Heart right ventricle (tissue), 16 donors: ENCODE measurements around the gene PNPLA2. TPM values are rescaled to one million over a fixed set of nuclear protein-coding genes. Genes with fewer than 3 reads are reported as not detected.

ENCODE experiments used
- ATAC-seq, 8 donors: fragments of 200-7000 bp; cut with Tn5 transposase; one replicate each; pipeline ENCODE4 v1.9.1; 2020; ENCODE audit warnings: mild to moderate bottlenecking in 8 of 8, moderate library complexity in 8 of 8, moderate number of reproducible peaks in 1 of 8
- DNase-seq, 2 donors: peaks; one replicate each; pipeline ENCODE4 v3.0.0-alpha.2; 2020
- H3K27ac ChIP-seq, 10 donors: fragments of 200-600 bp; sonication (generic) in 2 of 10; one replicate each; pipeline versions ENCODE4 v1.5.0 to v1.8.0; 2020 to 2022; ENCODE audit warnings: mild to moderate bottlenecking in 3 of 10
- H3K27me3 ChIP-seq, 7 donors: fragments of 200-600 bp; one replicate each; pipeline ENCODE4 v1.8.0; 2021 to 2022; ENCODE audit warnings: mild to moderate bottlenecking in 2 of 7
- H3K36me3 ChIP-seq, 9 donors: fragments of 200-600 bp; sonication (generic) in 1 of 9; one replicate each; pipeline versions ENCODE4 v1.5.0 to v1.8.0; 2020 to 2022; ENCODE audit warnings: mild to moderate bottlenecking in 2 of 9
- H3K4me1 ChIP-seq, 9 donors: fragments of 200-600 bp; sonication (generic) in 1 of 9; one replicate each; pipeline versions ENCODE4 v1.5.0 to v1.8.0; 2020 to 2022; ENCODE audit warnings: mild to moderate bottlenecking in 4 of 9
- H3K4me3 ChIP-seq, 10 donors: fragments of 200-600 bp; sonication (generic) in 2 of 10; one replicate each; pipeline versions ENCODE4 v1.5.0 to v1.8.0; 2020 to 2022; ENCODE audit warnings: mild to moderate bottlenecking in 7 of 10, moderate library complexity in 2 of 10
- H3K9me3 ChIP-seq, 11 donors: fragments of 200-600 bp in 10 of 11; sonication (generic) in 2 of 11; one replicate each; pipeline versions ENCODE4 v1.5.0 to v1.8.0; 2013 to 2022; ENCODE audit warnings: mild to moderate bottlenecking in 2 of 11, control low read depth in 1 of 11, moderate library complexity in 1 of 11
- CTCF ChIP-seq, 9 donors: fragments of 200-600 bp; sonication (generic) in 2 of 9; IDR thresholded peaks; one replicate each; pipeline versions ENCODE4 v1.5.0 to v1.8.0; 2021 to 2022; ENCODE audit warnings: antibody characterized with exemption in 9 of 9, mild to moderate bottlenecking in 5 of 9, moderate library complexity in 1 of 9
- WGBS, 2 donors: extraction: QIAGEN DNeasy Blood & Tissue Kit; methylation state at CpG; one replicate each; pipeline ENCODE4 v1.1.7; 2013; ENCODE audit warnings: inconsistent platforms in 1 of 2; 5-methylcytosine and 5-hydroxymethylcytosine counted together
- intact Hi-C, 10 donors: fragments of 100-400 bp; cut with DNase I; formaldehyde crosslinking; loops; one replicate each; pipeline versions ENCODE4 v1.11.1 to v1.14.2; 2022
- polyA plus RNA-seq, 2 donors: library from polyadenylated mRNA; stranded (reverse); fragments of 200-250 nt; gene quantifications; one replicate each; pipeline ENCODE4 v1.2.3, GENCODE V29; 2013
- total RNA-seq, 10 donors: library from RNA; stranded (reverse); fragmentation: NEBNext Ultra II Directional in 3 of 10; extraction: Animal tissue kit (Norgen Biotek cat#: 25700) in 3 of 10; gene quantifications; one replicate each; pipeline versions ENCODE4 v1.2.1 to v1.2.4, GENCODE V29; 2021 to 2023
- donor health status: Arrhythmogenic right ventricular cardiomyopathy.
- donor health status: ischemic (EF 13 %, LVEDD 7.1; RV severe dilation, severe dysfunction).
- donor health status: healthy with polysubstance abuse.
- donor health status: DM: no; HTN: yes; CAD: no.
- donor health status: DM: no; HTN: no; CAD: no.
- donor health status: ischemic (EF 25% LVEDD 6.9; RV normal size, moderate dysfunction).
- donor health status: ischemic (EF 25% LVEDD 5.7; RV mildly dilated, moderate dysfunction).
- donor health status: healthy.
- donor health status: DM: yes; HTN: yes; CAD: no.
- donor health status: Ischemic cardiomyopathy.
- donor health status: ischemic (EF 35%, LVEDD 5.7; RV mildly dilated, moderate dysfunction).
- donor health status: nonischemic (EF 11% LVEDD 7.7; RV severe dilation, severe dysfunction).
- donor health status: DM: yes; HTN: yes; CAD: no.
- donor health status: PGD.
- donor health status: ischemic (EF 29% LVEDD 5.4; RV normal size, mild dysfunction).
- donor health status: nonischemic (EF 23%, LVEDD 6.1; RV moderate dilation, normal function).

Gene PNPLA2
- total and polyA plus RNA-seq, 12 donors = 114 to 359 (median 247) TPM

- Histone ChIP-seq H3K4me3 (no peak overlapping the region), H3K27ac (no peak overlapping the region), H3K9me3 (no peaks in the 10 kb centered on the region), H3K36me3 (peaks cover 0 to 23% (median 3%) of the 10 kb centered on the region in 9 donors), H3K27me3 (no peaks in the 10 kb centered on the region), H3K4me1 (peaks cover 0 to 3% (median 0%) of the 10 kb centered on the region in 9 donors)
- no peak for TF ChIP-seq CTCF (IDR thresholded peaks at IDR 0.05)
- WGBS, 2 donors = 76 to 77% methylated on average over 9 of the region's 9 CpGs
- intact Hi-C loops = no loop called here
- ATAC-seq = no peak
- no peak for DNase-seq
Observed at GRCh38 chr11:871472-871871, 52.8 kb downstream of the PNPLA2 start.

- no peak overlapping the region for H3K4me3 ChIP-seq
- peaks cover 0 to 10% (median 0%) of the 10 kb centered on the region in 9 donors for H3K4me1 ChIP-seq
- 92 to 94% methylated on average over 9 of the region's 9 CpGs for WGBS, 2 donors
- peaks cover 0 to 11% (median 0%) of the 10 kb centered on the region in 9 donors for H3K36me3 ChIP-seq
- no peaks in the 10 kb centered on the region for H3K27me3 ChIP-seq
- ATAC-seq = no peak
- no peak overlapping the region for H3K27ac ChIP-seq
- no peak for DNase-seq
- intact Hi-C loops = no loop called here
- TF ChIP-seq CTCF (IDR thresholded peaks at IDR 0.05) = no peak
- H3K9me3 ChIP-seq = no peaks in the 10 kb centered on the region
Observed at GRCh38 chr11:872799-873198, 54.1 kb downstream of the PNPLA2 start.

GRCh38 chr11:873706-874105 is 55.0 kb downstream of the PNPLA2 start:
- Histone ChIP-seq H3K4me3 (no peak overlapping the region), H3K27me3 (no peaks in the 10 kb centered on the region), H3K27ac (no peak overlapping the region), H3K4me1 (peaks cover 0 to 10% (median 0%) of the 10 kb centered on the region in 9 donors), H3K9me3 (no peaks in the 10 kb centered on the region), H3K36me3 (peaks cover 0 to 19% (median 0%) of the 10 kb centered on the region in 9 donors)
- no peak for ATAC-seq
- 72 to 75% methylated on average over 12 of the region's 12 CpGs for WGBS, 2 donors
- DNase-seq = no peak
- no peak for TF ChIP-seq CTCF (IDR thresholded peaks at IDR 0.05)
- intact Hi-C loops = no loop called here

Other genes with a start within 250 kb of the PNPLA2 start
- 10 to 100 TPM; 14.7 to 23.0 (median 18.5) TPM for gene PHRF1, start 242.4 kb upstream of the PNPLA2 start, total RNA-seq
- gene PHRF1, start 242.4 kb upstream of the PNPLA2 start, polyA plus RNA-seq = 10 to 100 TPM; 10.5 to 19.1 TPM
- 10 to 100 TPM in 5 of 10 donors, 1 to 10 TPM in 5; 4.5 to 20.2 (median 9.9) TPM for gene IRF7, start 203.0 kb upstream of the PNPLA2 start, total RNA-seq
- 10 to 100 TPM; 12.2 to 48.4 TPM for gene IRF7, start 203.0 kb upstream of the PNPLA2 start, polyA plus RNA-seq
- not detected for gene CDHR5, start 194.0 kb upstream of the PNPLA2 start, total RNA-seq
- gene CDHR5, start 194.0 kb upstream of the PNPLA2 start, polyA plus RNA-seq = not detected
- 1 to 10 TPM in 2 of 10 donors, under 1 TPM in 1, not detected in 7; 0.99 to 2.0 (median 1.0) TPM for gene SCT, start 191.7 kb upstream of the PNPLA2 start, total RNA-seq
- under 1 TPM in 1 of 2 donors, not detected in 1; 0.64 TPM for gene SCT, start 191.7 kb upstream of the PNPLA2 start, polyA plus RNA-seq
- gene DRD4, start 181.6 kb upstream of the PNPLA2 start, total RNA-seq = under 1 TPM in 6 of 10 donors, not detected in 4; 0.19 to 0.72 (median 0.49) TPM
- under 1 TPM in 1 of 2 donors, not detected in 1; 0.09 TPM for gene DRD4, start 181.6 kb upstream of the PNPLA2 start, polyA plus RNA-seq
- 10 to 100 TPM; 11.0 to 25.7 (median 15.5) TPM for gene DEAF1, start 123.7 kb upstream of the PNPLA2 start, total RNA-seq
- gene DEAF1, start 123.7 kb upstream of the PNPLA2 start, polyA plus RNA-seq = 10 to 100 TPM; 18.3 to 39.9 TPM
- 10 to 100 TPM; 10.6 to 24.2 (median 14.5) TPM for gene TMEM80, start 123.1 kb upstream of the PNPLA2 start, total RNA-seq
- 10 to 100 TPM; 10.1 to 21.4 TPM for gene TMEM80, start 123.1 kb upstream of the PNPLA2 start, polyA plus RNA-seq
- 1 to 10 TPM; 1.2 to 6.7 (median 2.3) TPM for gene EPS8L2, start 112.7 kb upstream of the PNPLA2 start, total RNA-seq
- 1 to 10 TPM; 3.4 to 3.9 TPM for gene EPS8L2, start 112.7 kb upstream of the PNPLA2 start, polyA plus RNA-seq
- 100 to 1,000 TPM in 5 of 10 donors, 10 to 100 TPM in 5; 76.2 to 115 (median 96.3) TPM for gene TALDO1, start 71.5 kb upstream of the PNPLA2 start, total RNA-seq
- gene TALDO1, start 71.5 kb upstream of the PNPLA2 start, polyA plus RNA-seq = 100 to 1,000 TPM in 1 of 2 donors, 10 to 100 TPM in 1; 55.3 to 124 TPM
- 10 to 100 TPM; 20.6 to 29.4 (median 26.0) TPM for gene GATD1, start 41.4 kb upstream of the PNPLA2 start, total RNA-seq
- gene GATD1, start 41.4 kb upstream of the PNPLA2 start, polyA plus RNA-seq = 10 to 100 TPM; 15.0 to 32.4 TPM
- under 1 TPM in 9 of 10 donors, not detected in 1; 0.22 to 0.80 (median 0.38) TPM for gene CEND1, start 28.8 kb upstream of the PNPLA2 start, total RNA-seq
- under 1 TPM; 0.75 to 0.80 TPM for gene CEND1, start 28.8 kb upstream of the PNPLA2 start, polyA plus RNA-seq
- 1 to 10 TPM; 2.2 to 8.6 (median 4.0) TPM for gene SLC25A22, start 20.6 kb upstream of the PNPLA2 start, total RNA-seq
- 10 to 100 TPM in 1 of 2 donors, 1 to 10 TPM in 1; 3.0 to 11.1 TPM for gene SLC25A22, start 20.6 kb upstream of the PNPLA2 start, polyA plus RNA-seq
- 10 to 100 TPM in 3 of 10 donors, 1 to 10 TPM in 7; 5.2 to 13.9 (median 6.9) TPM for gene PIDD1, start 13.7 kb upstream of the PNPLA2 start, total RNA-seq
- gene PIDD1, start 13.7 kb upstream of the PNPLA2 start, polyA plus RNA-seq = 10 to 100 TPM in 1 of 2 donors, 1 to 10 TPM in 1; 6.3 to 32.4 TPM
- 1,000 to 10,000 TPM in 3 of 10 donors, 100 to 1,000 TPM in 7; 765 to 1,177 (median 850) TPM for gene RPLP2, start 8.9 kb upstream of the PNPLA2 start, total RNA-seq
- 1,000 to 10,000 TPM; 1,402 to 1,699 TPM for gene RPLP2, start 8.9 kb upstream of the PNPLA2 start, polyA plus RNA-seq
- 10 to 100 TPM; 11.4 to 23.0 (median 17.0) TPM for gene CRACR2B, start 9.0 kb downstream of the PNPLA2 start, total RNA-seq
- gene CRACR2B, start 9.0 kb downstream of the PNPLA2 start, polyA plus RNA-seq = 10 to 100 TPM; 11.5 to 72.3 TPM
- gene CD151, start 14.0 kb downstream of the PNPLA2 start, total RNA-seq = 100 to 1,000 TPM; 286 to 668 (median 466) TPM
- gene CD151, start 14.0 kb downstream of the PNPLA2 start, polyA plus RNA-seq = 100 to 1,000 TPM; 444 to 684 TPM
- gene POLR2L, start 23.6 kb downstream of the PNPLA2 start, total RNA-seq = 100 to 1,000 TPM; 194 to 279 (median 234) TPM
- 100 to 1,000 TPM; 148 to 279 TPM for gene POLR2L, start 23.6 kb downstream of the PNPLA2 start, polyA plus RNA-seq
- gene TSPAN4, start 23.9 kb downstream of the PNPLA2 start, total RNA-seq = 10 to 100 TPM; 22.2 to 46.4 (median 26.9) TPM
- 10 to 100 TPM; 44.4 to 66.5 TPM for gene TSPAN4, start 23.9 kb downstream of the PNPLA2 start, polyA plus RNA-seq
- 10 to 100 TPM; 47.9 to 75.2 (median 62.4) TPM for gene CHID1, start 91.9 kb downstream of the PNPLA2 start, total RNA-seq
- gene CHID1, start 91.9 kb downstream of the PNPLA2 start, polyA plus RNA-seq = 10 to 100 TPM; 40.1 to 53.5 TPM
- 10 to 100 TPM; 28.9 to 58.4 (median 38.8) TPM for gene AP2A2, start 107.0 kb downstream of the PNPLA2 start, total RNA-seq
- gene AP2A2, start 107.0 kb downstream of the PNPLA2 start, polyA plus RNA-seq = 10 to 100 TPM; 24.3 to 27.9 TPM
- not detected for gene MUC6, start 217.8 kb downstream of the PNPLA2 start, total RNA-seq
- under 1 TPM; 0.01 to 0.07 TPM for gene MUC6, start 217.8 kb downstream of the PNPLA2 start, polyA plus RNA-seq